Left forelimb (tissue), 1 donor: ENCODE measurements around the gene SPATA20.

Source experiments
- DNase-seq: peaks from one replicate; pipeline ENCODE4 v3.0.0-alpha.2; 2018; ENCODE audit warnings: low spot score

SPATA20 gene

GRCh38 chr17:50540560-50541401 lies 6.2 kb upstream of the SPATA20 start:
- DNase-seq: no peak

GRCh38 chr17:50541402-50541715 lies 5.6 kb upstream of the SPATA20 start:
- no peak for DNase-seq

DNA sequence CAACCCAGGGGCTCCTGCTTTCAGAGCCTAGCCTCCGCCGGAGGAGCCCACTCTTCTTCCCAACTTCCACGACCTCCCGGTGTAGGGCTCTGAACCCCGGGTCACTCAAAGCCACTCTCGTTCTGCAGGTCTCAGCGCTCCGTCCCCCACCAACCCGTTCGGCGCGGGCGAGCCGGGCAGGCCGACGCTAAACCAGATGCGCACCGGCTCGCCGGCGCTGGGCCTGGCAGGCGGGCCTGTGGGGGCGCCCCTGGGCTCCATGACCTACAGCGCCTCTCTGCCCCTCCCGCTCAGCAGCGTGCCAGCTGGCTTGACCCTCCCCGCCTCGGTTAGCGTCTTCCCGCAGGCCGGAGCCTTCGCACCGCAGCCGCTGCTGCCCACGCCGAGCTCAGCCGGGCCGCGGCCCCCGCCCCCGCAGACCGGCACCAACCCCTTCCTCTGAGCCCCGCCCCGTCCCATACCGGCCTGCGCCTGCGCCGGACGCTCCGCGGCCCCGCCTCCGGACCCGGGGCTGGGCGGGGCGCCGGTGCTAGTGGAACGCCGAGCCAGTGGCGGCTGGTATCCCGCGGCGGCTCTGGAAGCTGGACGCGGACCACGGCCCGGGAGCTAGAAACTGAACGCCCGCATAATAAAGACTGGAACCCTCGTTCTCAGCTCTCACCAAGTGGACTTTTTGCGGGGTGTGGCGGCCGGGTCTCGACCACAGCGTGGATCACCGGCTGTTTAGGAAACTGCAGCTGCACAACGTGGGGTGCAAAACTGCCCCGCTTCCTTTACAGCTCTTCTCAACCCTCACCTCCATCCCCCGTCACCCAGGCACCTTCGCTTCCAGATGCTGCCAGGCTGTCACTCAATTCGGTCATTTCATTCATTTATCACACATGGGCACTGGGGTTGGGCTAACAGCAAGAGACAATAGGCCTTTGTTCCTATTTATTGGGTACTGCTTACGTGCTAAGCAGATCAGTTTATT lies 5.0 kb upstream of the SPATA20 start:
- peak; percentile 92 for DNase-seq

DNA sequence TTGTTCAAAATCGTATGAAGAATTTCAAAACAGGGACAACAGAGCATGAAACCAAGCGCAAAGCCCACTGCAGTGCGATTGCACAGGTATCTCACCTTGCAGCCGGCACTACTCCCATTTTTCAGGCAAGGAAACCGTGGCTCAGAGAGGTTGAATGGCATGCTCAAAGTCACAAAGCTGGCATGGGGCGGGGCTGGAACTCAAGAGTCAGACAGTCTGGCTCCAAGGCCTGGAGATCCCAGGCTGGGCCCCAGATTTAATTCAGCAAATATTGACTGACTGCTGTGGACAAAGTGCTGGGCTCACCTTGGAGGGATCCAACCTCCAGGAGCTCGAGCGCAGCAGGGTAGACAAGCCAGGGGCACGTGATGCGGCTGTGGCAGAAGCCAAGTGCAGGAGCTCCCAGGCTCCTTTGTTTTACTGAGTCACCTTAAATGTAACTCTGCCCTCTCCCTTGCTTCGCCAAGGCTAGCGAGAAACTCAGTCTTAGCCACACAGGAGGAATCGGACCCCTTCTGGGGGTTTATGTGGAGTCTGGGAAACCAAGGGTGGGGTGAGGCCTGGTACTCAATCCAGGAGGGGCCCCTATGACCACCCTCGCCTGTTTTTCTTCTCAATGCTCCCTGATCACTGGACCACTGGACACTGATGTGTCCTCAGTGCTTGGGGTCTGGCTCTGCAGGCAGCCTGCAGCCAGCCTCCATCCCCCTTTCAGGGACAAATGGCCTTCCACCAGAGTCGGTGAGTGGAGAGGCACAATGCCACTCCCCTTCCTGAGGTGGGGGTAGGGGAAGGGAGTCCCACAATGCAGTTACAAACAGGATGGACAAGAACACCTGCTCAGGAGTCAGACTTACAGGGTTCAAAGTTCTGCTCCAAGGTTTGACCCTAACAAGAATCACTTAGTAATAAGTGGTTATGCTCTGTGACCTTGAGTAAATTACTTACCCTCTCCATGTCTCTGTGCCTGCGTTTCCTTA lies 3.9 kb upstream of the SPATA20 start:
- DNase-seq: no peak

DNA sequence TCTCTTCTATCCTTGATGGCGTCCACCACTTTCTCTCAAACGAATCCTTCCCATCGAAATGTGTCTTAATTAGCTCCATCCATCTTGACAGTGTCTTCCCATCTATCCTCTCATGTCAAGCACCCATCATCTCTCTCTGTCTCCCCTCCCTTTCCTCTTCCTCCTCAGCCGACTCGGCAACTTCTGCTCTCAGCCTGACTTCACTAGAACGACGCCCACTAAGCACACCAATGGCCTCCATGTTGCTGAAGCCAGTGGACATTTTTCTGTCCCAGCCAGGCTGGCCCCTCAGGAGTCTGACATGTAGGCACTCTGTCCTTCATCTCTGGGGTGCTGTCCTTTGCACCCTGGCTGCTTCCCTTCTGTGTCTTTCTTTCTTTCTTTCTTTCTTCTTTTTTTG lies 2.5 kb upstream of the SPATA20 start:
- no peak for DNase-seq

DNA sequence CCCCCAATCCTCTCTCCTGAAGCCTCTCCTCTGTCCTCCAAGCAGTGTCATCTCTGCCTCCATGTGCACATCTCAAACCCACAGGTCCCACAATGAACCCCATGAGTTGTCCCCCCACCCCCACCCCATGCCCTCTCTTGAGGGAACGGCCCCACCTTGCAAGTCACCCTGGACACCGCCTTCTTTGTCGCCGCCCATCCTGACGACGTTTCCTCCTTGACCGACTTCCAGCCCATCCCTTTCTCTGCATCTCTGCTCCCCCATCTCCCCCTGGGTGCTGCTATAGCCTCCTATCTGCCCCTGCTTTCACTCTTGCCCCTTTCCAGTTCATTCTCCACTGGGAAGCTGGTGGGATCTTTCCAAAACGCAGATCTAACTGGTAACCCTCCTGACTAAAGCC lies 1.7 kb upstream of the SPATA20 start:
- DNase-seq: no peak

DNA sequence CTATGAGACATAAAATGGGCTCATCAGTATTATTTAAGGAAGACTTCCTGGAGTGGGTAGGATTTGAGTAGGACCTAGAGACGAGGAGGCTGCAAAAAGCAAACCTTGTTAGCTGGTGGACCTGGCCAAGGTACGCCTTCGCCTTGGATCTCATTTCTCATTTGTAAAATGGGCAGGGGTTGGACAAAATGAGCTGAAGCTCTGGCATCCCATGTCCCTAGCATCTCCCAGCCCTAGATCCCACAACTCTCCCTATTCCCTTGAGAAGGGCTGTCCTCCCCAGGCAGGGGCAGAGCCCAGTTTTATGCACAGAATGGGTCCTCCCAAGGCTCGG lies 306 bp upstream of the SPATA20 start:
- DNase-seq: no peak

- no peak for DNase-seq
Measured at GRCh38 chr17:50547736-50548083, 736 bp downstream of the SPATA20 start.

- no peak for DNase-seq
Measured at GRCh38 chr17:50548831-50549230, 1.9 kb downstream of the SPATA20 start.

- DNase-seq: no peak
Measured at GRCh38 chr17:50549256-50549941, 2.4 kb downstream of the SPATA20 start.

GRCh38 chr17:50549969-50550368 lies 3.0 kb downstream of the SPATA20 start:
- no peak for DNase-seq

DNA sequence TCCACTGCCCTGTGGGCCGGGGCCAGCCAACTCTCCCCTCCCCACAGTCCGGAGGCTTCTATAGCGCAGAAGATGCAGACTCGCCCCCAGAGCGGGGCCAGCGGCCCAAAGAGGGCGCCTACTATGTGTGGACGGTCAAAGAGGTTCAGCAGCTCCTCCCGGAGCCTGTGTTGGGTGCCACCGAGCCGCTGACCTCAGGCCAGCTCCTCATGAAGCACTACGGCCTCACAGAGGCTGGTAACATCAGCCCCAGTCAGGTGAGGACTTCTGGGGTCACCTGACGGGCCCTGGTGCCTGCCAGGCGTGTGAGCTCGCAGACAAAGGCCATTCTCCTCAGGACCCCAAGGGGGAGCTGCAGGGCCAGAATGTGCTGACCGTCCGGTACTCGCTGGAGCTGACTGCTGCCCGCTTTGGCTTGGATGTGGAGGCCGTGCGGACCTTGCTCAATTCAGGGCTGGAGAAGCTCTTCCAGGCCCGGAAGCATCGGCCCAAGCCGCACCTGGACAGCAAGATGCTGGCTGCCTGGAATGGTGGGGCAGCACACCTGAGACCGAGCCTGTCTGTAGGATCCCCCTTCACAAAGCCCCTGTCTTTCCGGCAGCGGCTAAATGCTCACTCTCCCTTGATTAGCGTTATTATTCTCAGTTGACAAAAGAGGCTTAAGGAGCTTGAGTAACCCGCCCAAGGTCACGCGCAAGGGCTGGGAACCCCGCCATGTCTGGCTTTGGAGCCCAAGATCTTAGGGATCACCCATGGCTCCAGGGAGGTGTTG lies 3.9 kb downstream of the SPATA20 start:
- peak; percentile 87 for DNase-seq

DNA sequence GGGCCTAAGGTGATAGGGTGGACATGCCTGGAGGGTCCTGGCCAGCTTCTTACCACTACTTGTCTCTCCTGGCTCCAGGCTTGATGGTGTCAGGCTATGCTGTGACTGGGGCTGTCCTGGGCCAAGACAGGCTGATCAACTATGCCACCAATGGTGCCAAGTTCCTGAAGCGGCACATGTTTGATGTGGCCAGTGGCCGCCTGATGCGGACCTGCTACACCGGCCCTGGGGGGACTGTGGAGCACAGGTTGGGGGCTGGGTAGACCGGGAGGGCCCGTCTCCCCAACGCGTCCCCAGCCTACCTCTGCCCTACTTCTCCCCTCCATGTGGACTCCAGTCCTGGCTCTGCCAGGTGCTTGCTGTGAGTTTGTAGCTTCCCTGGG lies 4.5 kb downstream of the SPATA20 start:
- no peak for DNase-seq

GRCh38 chr17:50551884-50552283 lies 4.9 kb downstream of the SPATA20 start:
- DNase-seq: no peak

DNA sequence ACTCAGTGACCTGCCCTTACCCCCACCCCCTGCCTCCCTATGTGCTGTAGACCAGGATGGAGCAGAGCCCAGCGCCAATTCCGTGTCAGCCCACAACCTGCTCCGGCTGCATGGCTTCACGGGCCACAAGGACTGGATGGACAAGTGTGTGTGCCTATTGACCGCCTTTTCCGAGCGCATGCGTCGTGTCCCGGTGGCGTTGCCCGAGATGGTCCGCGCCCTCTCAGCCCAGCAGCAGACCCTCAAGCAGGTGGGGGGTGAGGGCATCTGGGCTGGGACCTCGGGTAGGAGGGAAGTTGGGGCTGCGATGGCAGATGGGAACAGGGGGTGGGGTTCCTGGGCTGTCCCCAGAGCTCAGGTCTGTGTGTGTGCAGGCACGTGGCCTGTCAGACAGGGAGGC lies 7.2 kb downstream of the SPATA20 start:
- no peak for DNase-seq

GRCh38 chr17:50556803-50557202 lies 9.8 kb downstream of the SPATA20 start:
- no peak for DNase-seq

DNA sequence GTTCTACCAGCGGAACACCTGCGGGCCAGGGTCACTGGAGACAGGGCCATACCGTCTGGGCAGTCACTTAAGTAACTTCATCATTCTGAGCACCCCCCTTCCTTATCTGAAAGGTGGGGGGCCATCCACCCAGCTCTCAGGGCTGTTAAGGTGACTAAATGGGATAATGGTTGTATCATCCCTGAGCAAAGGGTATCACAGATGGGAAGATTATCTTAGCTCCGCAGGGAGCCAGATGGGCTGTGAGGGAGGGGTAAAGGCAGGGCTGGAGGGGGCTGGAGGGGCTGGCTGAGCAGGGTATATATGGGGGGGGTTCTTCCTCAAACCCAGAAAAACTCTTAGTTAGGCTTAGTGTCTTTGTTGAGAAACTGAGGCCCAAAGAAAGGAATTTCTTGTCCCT lies 10.7 kb downstream of the SPATA20 start:
- DNase-seq: no peak

DNA sequence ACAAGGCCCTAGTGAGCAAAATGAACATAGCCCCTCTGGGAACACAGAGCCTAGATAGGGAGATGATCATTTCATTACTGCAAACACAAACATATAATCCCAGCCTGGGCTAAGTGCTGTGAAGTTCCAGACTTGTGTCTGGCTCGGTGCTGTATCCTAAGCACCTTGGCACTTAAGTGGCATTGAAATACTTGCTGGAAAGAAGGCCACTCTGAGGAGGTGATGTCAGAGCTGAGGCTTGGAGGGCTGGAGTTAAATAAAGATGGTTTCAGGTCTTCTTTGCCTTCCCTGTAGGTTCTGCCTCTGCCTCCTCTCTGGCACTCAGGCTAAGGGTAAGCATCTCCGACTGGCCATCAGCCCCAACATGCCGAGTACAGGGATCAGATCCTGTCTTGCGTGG lies 11.1 kb downstream of the SPATA20 start:
- DNase-seq: no peak

DNA sequence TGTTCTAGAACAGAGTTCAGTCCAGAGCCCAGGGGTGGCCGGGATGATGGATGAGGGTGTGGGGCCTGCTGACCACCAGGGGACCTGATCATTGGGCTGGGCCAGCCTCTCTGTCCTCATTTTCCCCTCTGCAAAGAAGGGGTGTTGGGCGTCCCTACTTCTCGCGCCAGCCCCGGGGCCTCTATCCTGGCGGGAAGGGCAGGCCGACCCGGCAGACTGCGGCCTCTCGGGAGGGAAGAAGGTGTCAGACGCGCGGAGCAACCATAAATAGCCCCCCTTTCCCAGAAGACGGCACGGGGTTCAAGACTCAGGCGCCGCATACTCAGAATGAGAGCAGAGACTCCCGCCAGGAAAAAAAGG lies 11.6 kb downstream of the SPATA20 start:
- DNase-seq: no peak

DNA sequence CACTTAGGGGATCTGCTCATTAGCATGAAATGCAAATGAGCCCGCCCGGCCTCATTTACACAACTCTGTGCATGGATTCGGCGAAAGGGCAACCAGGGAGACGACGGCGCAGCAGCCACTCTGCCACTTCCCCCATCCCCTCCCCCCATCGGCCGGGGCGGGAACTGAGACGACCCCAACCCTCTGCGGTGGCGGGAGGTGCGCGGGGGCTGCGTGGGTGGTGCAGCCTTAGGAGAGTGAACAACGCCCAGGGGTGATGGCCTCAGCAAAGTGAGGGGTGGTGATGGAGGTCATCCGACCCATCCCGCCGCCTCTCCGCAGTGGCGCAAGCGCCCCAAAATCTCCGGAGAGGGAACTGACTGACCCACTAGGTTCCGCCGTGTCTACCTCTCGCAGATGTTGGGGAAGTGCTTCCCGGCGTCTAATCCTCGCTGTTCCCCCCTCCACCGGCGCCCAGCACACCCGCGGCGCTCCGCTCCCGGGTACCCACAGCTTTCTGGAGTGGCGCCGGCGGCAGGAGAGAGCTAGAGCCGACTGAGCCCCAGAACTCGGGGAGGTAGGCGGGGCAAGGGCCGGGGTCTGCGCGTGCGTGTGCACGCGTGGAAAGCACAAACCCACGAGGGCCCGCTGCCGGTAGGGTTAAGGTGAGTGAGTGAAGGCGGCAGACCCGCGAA lies 12.1 kb downstream of the SPATA20 start:
- DNase-seq: no peak
